NCI-H187 treated with DMSO at 0.1 percent for 48 hours (cell line): ENCODE results near the gene ADAM19.

ENCODE experiments used
- DNase-seq: peaks from one replicate; lab custom pipeline; 2025; lab: John Stamatoyannopoulos, UW

The ADAM19 gene

GRCh38 chr5:157596487-157596886 is 20.9 kb upstream of the ADAM19 start:
- no peak for DNase-seq

GRCh38 chr5:157594675-157595459 is 19.3 kb upstream of the ADAM19 start:
- no peak for DNase-seq

- no peak for DNase-seq
These were observed 18.7 kb upstream of the ADAM19 start for GRCh38 chr5:157594257-157594656.

GRCh38 chr5:157593052-157593757 is 17.6 kb upstream of the ADAM19 start:
- DNase-seq, result no peak

GRCh38 chr5:157592594-157592993 is 17.0 kb upstream of the ADAM19 start:
- no peak for DNase-seq

- DNase-seq, result no peak
These were observed 14.9 kb upstream of the ADAM19 start for GRCh38 chr5:157590478-157590877.

- DNase-seq, result no peak
These were observed 9.1 kb upstream of the ADAM19 start for GRCh38 chr5:157584628-157585027.

- DNase-seq, result no peak
These were observed 7.4 kb upstream of the ADAM19 start for GRCh38 chr5:157582731-157583620.

GRCh38 chr5:157581901-157582300 is 6.3 kb upstream of the ADAM19 start:
- DNase-seq, result no peak

- no peak for DNase-seq
These were observed 2.7 kb upstream of the ADAM19 start for GRCh38 chr5:157578079-157578780.

- no peak for DNase-seq
These were observed 1.1 kb upstream of the ADAM19 start for GRCh38 chr5:157576678-157577077.

- DNase-seq, result no peak
These were observed 857 bp downstream of the ADAM19 start for GRCh38 chr5:157574456-157575380.

- no peak for DNase-seq
These were observed 4.2 kb downstream of the ADAM19 start for GRCh38 chr5:157571357-157571827.

GRCh38 chr5:157570531-157571200 is 4.9 kb downstream of the ADAM19 start:
- no peak for DNase-seq

- DNase-seq, result no peak
These were observed 6.9 kb downstream of the ADAM19 start for GRCh38 chr5:157568720-157569119.

- DNase-seq, result no peak
These were observed 7.4 kb downstream of the ADAM19 start for GRCh38 chr5:157568222-157568621.

- no peak for DNase-seq
These were observed 8.6 kb downstream of the ADAM19 start for GRCh38 chr5:157566902-157567489.

- DNase-seq, result no peak
These were observed 11.5 kb downstream of the ADAM19 start for GRCh38 chr5:157563929-157564716.
